GM19035 (cell line): ENCODE data around the gene GLG1.
"Not testable (repeated sequence)": the region's sequence is repeated elsewhere in the genome, so short reads cannot be mapped to it uniquely, and the experiment has no call there.

Experiments used
- ATAC-seq: cut with Tn5 transposase; IDR thresholded peaks from one replicate; pipeline ENCODE4 v1.9.1; 2021; ENCODE audit not compliant: unreplicated experiment

The GLG1 gene

DNA sequence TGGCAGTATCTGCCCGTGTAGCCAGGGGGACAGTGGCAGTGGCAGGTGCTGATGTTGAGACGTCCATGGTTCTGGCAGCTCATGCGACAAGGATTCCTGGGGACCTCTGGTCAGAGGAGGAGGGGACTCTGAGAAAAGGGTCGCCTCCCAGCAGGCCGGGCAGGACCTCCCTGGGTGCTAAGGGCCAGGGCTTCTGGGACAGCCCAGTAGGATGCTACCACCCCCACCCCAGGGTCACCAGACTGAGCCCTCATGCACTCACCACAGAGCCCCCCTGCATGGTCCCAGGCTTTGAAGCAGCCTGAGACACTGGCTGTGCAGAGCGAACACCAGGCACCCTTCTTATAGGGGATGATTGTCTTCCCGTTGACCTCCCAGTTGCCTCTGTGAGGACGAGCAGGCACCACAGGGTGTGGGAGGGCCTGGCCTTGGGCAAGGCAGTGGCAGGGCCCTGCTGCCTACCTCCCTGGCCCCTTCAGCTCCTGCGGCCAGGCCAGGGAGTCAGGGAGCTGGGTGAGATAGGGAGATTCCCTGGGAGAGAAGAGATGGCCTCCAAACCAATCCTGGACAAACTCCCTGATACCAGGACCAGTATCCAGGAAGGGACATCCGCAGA lies 194.0 kb downstream of the GLG1 start:
- ATAC-seq = not testable (repeated sequence)

DNA sequence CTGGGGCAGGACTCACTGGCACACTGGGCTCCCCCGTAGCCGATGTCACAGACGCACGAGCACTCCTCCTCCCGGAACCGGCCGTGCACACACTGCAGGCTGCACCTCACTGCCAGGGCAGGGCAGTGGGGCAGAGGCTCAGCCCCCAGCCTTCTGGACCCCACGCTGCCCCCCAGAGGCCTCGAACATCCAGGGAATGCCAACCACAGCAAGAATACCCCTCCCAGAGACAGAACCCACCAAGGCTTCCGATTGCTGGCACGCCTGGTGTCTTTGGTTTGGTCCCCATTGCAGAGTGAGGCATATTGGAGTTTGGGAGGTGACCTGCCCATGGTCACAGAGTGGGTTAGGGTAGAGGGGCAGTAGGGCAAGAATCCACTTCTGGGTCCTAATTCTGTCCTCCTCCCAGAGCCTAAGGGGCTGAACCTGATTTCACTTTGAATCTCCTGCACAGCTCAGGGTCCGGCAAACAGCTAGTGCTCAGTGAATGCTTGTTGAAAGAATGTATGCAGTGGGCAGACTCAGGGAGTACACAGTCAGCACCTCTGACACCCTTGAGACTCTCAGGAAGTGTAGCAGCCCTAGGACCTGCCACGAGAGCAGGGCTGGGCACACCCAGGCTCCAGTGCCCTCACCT lies 194.7 kb downstream of the GLG1 start:
- ATAC-seq = not testable (repeated sequence)

DNA sequence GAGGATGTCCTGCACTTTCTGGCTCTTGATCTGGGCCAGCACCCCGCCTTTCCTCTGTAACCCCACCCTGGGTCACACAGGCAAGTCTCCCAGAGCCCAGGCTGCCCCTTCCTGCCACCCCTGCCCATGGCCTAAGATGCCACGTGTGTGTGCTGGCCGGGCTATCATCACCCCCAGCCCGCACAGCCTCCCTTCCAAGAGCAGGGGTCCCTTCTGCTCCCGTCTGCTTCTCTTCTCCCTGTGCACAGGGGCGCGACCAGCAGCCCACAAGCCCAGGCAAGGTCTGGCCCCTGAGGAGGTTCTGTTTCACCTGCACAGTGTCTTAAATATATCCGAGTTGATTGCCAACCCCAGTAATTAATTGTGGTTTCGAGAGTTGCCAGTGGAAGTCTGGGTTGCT lies 195.9 kb downstream of the GLG1 start:
- ATAC-seq = not testable (repeated sequence)

DNA sequence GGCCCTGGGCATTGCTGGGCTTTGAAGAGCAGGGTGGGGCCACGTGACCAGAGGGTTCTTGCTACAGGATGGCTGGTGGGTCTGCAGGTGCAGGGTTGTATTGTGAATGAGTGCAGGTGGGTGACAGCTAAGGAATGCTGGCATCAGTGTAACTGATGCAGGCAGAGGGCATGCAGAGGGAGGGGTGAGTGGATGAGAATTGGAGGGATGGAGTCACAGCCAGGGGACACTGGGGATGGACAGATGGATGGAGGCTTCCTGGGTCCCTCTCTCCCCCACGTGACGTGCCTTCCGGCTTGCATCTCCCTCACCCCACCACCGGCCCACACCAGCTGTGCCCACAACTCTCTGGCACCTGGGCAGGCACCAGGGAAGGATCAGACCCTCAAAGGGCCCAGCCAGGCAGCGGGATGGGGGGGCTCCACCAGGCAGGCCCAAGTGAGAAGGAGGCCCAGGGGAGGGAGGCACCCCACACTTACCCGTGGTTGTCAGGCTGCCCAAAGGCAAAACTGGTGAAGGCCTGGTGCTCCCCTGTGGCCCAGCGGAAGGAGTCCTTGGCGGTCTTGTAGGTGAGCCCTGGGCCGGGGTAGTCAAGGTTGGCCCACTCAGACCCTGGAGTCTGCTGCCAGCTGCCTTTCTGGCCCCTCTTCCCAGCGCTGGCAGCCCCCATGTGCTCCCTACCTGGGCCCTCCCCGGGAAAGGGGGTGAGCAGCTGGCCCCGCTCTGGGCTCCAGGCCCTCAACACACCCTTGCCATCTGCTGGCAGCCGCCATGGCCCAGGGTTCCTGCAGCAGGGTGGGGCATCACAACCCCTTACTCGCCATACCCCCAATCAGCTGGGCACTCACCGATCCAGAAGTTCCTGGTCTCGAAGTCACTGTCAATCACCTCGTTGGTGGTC lies 196.6 kb downstream of the GLG1 start:
- not testable (repeated sequence) for ATAC-seq

DNA sequence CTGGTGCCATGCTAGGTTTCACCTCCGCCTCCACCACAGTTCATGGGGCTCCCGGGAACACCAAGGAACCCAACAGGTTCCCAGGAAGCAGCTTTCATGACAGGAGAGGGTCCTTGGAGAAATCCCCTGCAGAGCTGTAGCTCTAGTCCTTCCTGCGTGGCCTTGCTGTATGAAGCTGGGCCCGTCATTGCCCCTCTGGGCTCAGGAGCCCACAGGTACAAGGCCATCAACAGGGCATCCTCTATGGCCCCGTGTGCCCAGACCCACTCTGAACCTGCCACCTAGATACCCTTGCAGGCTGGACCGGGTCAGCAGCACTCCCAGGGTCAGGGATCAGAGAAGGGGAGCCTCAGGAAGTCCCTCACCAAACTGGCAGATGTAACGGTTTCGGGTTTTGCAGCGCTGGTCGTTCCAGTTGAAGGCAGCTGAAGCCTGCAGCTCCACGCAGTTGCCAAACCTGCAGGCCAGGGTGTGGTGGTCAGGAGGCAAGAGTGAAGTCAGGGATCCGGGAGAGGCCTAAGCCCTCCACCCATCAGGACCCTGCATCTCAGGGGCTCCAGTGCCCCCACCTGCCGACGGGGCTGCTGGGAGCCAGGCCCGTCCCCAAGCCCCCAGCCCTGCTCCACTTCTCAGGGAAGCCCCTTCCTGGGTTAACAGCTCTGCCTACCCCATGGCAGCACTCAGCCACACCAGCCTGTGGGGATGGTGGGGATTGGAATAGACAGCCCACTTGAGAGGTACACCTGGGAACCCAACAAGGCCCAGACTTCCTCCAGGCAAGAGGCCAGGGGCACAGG lies 197.5 kb downstream of the GLG1 start:
- ATAC-seq = not testable (repeated sequence)

DNA sequence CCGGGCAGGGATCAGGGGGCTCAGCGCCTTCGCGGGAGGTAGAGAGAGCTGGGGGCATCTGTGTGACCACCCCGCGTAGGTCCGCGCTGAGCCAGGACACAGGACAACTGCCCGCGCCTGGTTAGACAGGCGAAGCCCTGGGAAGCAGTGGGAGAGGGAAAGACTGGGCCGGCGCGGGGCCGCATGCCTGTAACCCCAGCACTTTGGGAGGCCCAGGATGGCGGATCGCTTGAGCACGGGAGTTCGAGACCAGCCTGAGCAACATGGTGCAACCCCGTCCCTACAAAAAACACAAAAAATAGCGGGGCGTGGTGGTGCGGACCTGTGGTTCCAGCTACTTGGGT lies 199.6 kb downstream of the GLG1 start:
- ATAC-seq = not testable (repeated sequence)

DNA sequence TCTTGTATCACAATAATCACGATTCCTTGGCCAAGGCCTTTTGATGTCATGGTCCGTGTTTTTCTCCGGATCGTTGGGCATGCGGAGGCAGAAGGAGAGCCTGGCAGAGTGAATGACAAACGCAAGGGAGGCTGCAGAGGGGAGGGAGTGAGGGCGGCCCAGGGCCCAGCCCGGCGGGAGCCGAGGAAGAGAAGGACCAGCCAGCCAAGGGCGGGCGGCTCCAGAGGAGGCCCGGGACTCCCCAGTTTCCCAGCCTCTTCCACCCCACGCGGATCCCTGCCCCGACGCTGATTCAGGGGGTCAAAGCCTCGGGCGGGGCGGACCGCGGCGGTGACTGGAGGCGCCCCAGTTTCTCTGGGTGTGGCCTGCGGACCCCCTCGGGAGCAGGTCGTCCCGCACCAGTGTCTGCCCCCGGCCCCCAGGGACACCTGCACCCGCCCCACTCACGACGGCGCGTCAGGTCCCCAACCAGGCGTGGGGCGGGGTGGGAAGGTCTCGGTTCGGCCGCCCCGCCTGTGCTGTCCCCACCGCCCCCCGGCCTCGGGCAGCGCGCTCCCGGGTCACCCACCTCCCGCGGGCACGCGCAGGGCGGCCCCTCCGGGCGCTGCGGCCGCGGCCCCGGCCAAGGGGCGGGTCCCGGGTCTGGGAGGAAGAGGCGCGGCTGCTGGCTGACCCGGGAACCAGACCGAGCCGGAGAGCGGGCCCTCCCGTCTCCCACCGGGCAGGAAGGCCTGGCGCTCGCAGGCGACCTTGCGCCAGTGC lies 200.1 kb downstream of the GLG1 start:
- not testable (repeated sequence) for ATAC-seq

DNA sequence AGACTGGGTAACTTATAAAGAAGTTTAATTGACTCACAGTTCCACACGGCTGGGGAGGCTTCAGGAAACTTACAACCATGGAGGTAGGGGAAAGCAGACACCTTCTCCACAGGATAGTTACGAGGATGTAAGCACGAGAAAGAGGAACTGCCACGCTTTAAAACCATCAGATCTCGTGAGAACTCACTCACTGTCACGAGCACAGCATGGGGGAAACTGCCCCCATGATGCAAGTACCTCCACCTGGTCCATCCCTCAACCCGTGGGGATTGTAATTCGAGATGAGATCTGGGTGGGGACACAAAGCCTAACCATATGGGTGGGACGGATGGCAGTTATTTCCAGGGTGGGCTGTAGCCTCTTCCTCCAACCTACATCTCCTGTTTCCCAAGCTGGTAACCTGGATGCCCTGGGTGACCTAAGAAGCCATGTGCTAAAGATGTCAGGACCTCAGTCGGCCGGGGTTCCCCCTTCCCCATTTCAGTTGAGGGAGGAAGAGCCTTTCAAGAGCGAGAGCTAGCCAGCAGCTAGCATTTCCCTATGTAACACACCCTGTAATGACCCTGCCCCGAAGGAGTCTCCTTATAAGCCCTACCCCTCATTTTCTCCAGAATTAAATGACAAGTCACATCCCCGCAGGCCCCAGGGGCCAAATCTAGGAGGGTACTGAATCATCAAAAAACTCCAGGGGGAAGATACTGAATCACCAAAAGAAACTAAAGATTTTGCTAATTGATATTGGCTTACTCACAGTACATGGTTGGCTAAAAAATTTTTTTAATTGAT lies 202.6 kb downstream of the GLG1 start:
- ATAC-seq = not testable (repeated sequence)

DNA sequence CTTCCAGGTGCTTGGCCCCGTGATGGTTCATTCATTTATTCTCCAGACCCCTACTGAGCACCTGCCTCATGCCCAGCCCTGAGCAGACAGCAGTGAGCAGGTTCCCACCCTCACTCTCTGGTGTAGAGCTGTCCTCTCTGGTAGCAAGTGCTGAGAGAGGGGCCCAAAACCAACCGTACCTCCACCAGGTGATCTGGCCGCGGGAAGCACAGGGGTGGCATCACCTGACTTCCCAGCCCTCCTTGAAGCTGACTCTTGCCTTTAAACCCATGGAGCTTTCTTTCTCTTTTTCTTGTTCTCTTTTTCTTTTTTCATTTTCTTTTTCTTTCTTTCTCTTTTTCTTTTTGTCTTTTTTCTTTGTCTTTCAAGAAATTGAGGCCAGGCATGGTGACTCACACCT lies 206.7 kb downstream of the GLG1 start:
- ATAC-seq = not testable (repeated sequence)

DNA sequence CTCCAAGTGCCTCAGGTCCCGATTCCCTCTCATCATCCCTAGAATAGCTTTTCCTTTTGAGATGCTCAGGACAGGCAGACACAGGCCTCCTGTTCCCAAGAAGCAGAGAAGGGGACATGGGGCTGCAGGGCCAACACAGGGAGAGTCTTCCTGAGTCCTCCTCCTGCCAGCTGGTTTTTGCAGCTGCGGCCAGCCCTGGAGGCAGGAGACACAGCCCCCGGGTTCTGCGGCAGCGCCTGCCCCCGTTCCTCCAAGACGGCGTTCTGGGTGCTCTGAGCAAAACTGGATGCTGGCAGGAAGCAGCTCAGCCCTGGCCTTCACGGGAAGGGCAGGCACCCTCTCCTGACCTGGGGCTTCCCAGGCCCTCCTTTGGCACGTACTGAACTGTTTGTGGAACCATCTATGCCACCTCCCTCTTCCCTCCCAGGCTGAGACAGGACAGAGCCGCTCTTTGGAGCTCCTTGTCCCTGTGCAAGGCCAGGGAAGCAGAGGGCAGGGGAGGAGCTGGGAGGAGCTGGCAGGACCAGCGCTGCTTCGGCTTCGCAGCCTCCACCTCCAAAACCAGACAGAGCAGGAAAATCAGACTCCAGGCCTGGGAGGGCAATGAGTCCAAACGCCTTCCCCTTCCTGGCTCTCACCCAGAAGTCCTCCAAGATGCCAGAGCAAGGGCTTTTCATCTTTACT lies 208.6 kb downstream of the GLG1 start:
- not testable (repeated sequence) for ATAC-seq
